Measurements from ENCODE around the gene GALNT13. TPM values are rescaled to one million over a fixed set of nuclear protein-coding genes. Genes with fewer than 3 reads are reported as not detected.

GALNT13 gene
- total RNA-seq, 1 donor from 2014 or later: 5.8 TPM

GRCh38 chr2:154361276-154361675 lies 489.6 kb downstream of the GALNT13 start:
- H3K4me1 ChIP-seq: no peaks in the 10 kb centered on the region
- H3K4me3 ChIP-seq: no peak overlapping the region
- no peaks in the 10 kb centered on the region for H3K36me3 ChIP-seq
- no peak for ATAC-seq
- intact Hi-C loops (cut with DNase I): no loop called here
- H3K9me3 ChIP-seq: no peaks in the 10 kb centered on the region
- no peaks in the 10 kb centered on the region for H3K27me3 ChIP-seq
- no peak for DNase-seq
- TF ChIP-seq, protein P1, sequence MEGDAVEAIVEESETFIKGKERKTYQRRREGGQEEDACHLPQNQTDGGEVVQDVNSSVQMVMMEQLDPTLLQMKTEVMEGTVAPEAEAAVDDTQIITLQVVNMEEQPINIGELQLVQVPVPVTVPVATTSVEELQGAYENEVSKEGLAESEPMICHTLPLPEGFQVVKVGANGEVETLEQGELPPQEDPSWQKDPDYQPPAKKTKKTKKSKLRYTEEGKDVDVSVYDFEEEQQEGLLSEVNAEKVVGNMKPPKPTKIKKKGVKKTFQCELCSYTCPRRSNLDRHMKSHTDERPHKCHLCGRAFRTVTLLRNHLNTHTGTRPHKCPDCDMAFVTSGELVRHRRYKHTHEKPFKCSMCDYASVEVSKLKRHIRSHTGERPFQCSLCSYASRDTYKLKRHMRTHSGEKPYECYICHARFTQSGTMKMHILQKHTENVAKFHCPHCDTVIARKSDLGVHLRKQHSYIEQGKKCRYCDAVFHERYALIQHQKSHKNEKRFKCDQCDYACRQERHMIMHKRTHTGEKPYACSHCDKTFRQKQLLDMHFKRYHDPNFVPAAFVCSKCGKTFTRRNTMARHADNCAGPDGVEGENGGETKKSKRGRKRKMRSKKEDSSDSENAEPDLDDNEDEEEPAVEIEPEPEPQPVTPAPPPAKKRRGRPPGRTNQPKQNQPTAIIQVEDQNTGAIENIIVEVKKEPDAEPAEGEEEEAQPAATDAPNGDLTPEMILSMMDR (IDR thresholded peaks at IDR 0.05): no peak
- no peak overlapping the region for H3K27ac ChIP-seq

DNA sequence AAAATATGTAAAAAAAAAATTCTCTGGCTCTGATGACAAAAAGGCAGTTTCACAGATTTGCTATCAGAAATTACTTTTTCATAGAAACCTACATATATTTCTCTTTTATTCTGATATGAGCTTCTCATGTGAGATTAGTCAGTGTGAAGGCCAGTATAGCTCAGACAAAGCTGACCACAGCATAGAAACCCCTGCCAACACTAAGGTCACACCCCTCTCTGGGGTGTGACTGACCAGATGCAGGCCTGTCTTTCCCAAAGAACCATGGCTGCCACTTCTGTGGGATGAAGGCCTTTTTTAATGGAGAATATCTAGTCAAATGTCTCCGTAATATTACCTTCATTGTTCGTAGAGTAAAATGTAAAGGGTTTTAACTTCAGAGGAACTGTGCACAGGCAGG lies 496.4 kb downstream of the GALNT13 start:
- TF ChIP-seq, protein P1 (IDR thresholded peaks at IDR 0.05): no peak
- Histone ChIP-seq H3K4me3 (no peak overlapping the region), H3K36me3 (no peaks in the 10 kb centered on the region), H3K27ac (no peak overlapping the region), H3K27me3 (no peaks in the 10 kb centered on the region), H3K4me1 (no peaks in the 10 kb centered on the region), H3K9me3 (no peaks in the 10 kb centered on the region)
- intact Hi-C loops (cut with DNase I): no loop called here
- no peak for ATAC-seq
- DNase-seq: no peak

GRCh38 chr2:154370873-154371272 lies 499.2 kb downstream of the GALNT13 start:
- TF ChIP-seq, protein P1 (IDR thresholded peaks at IDR 0.05): no peak

DNA sequence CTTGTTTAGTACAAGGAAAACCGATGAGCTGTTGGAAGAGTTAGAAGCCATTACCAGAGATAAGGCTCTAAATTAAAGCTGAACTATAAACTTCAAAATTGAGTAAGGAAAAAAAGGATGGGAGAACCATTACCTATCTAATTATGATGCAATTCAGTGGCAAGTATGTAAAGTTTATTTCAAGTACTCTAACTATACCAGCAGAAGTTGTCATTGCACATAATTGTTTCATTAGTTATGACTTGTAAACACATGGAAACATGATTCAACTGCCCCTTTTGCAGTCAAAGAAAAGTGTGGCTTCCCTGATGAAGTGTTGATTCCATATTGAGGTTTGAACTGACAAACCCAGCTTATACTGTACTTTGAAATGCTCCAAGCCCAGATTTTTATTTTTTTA lies 502.7 kb downstream of the GALNT13 start:
- no peaks in the 10 kb centered on the region for H3K36me3 ChIP-seq
- no peaks in the 10 kb centered on the region for H3K9me3 ChIP-seq
- TF ChIP-seq, protein P1 (IDR thresholded peaks at IDR 0.05): no peak
- H3K4me1 ChIP-seq: no peaks in the 10 kb centered on the region
- H3K4me3 ChIP-seq: no peak overlapping the region
- no peaks in the 10 kb centered on the region for H3K27me3 ChIP-seq
- ATAC-seq (no peak), DNase-seq (no peak)
- H3K27ac ChIP-seq: no peak overlapping the region
- intact Hi-C loops (cut with DNase I): no loop called here

More at GRCh38 chr2:154370873-154371272, 499.2 kb downstream of the GALNT13 start:
- Histone ChIP-seq H3K4me3 (no peak overlapping the region), H3K4me1 (no peaks in the 10 kb centered on the region), H3K27ac (no peak overlapping the region), H3K9me3 (no peaks in the 10 kb centered on the region), H3K27me3 (no peaks in the 10 kb centered on the region), H3K36me3 (no peaks in the 10 kb centered on the region)
- intact Hi-C loops (cut with DNase I): no loop called here
- no peak for DNase-seq
- no peak for ATAC-seq

GRCh38 chr2:154375579-154375931 lies 503.8 kb downstream of the GALNT13 start:
- TF ChIP-seq, protein P1 (IDR thresholded peaks at IDR 0.05): peak; percentile 42
- DNase-seq (no peak), ATAC-seq (peak; percentile 67)
- Histone ChIP-seq H3K36me3 (no peaks in the 10 kb centered on the region), H3K9me3 (no peaks in the 10 kb centered on the region), H3K27ac (no peak overlapping the region), H3K4me3 (no peak overlapping the region), H3K27me3 (no peaks in the 10 kb centered on the region), H3K4me1 (no peaks in the 10 kb centered on the region)
- intact Hi-C loops (cut with DNase I): no loop called here

Measured in upper lobe of right lung (tissue), 1 donor.